ENCODE results near the gene LIPE. TPM values are rescaled to one million over a fixed set of nuclear protein-coding genes. Genes with fewer than 3 reads are reported as not detected.

Gene LIPE
- total RNA-seq, 1 donor = 3.0 TPM

DNA sequence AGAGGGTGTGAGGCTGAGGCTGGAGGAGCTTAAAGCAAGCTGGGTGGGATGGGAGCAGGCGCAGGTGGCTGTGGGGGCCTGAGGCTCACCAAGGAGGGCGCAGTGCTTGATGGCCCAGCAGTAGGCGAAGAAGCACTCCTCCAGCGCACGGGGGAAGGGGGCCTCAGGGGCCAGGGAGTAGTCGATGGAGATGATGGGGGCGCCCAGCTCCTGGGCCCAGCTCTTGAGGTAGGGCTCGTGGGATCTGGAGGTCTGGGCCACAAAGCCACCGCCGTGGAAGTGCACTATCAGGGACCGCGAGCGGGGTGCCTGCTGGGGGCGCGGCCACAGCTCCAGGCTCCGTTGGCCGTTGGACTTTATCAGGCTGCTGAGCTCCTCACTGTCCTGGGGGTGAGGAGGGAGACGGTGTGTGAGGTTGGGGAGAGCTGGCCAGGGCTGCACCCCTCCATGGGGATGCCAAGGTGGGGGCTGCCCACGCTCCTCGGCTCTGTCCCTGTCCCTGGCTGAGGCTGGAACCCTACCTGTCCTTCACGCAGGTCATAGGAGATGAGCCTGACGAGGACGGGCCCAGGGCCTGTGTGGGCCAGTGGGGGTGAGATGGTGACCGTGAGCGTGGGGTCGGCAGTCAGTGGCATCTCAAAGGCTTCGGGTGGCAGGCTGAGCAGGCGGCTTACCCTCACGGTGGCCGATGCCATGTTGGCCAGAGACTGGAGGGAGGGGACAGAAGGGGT is 19.9 kb downstream of the LIPE start:
- no peak overlapping the region for H3K4me3 ChIP-seq (ENCODE audit: low read depth, low read length)
- no peak for DNase-seq (ENCODE audit: low read depth)
- TF ChIP-seq CTCF (IDR thresholded peaks at IDR 0.05; ENCODE audit: insufficient read depth, low read depth, low read length) = no peak

- TF ChIP-seq CTCF (IDR thresholded peaks at IDR 0.05; ENCODE audit: insufficient read depth, low read depth, low read length) = no peak
- no peak overlapping the region for H3K4me3 ChIP-seq (ENCODE audit: low read depth, low read length)
- DNase-seq (ENCODE audit: low read depth) = no peak
Measured at GRCh38 chr19:42406111-42406510, 21.1 kb downstream of the LIPE start.

GRCh38 chr19:42403586-42403985 is 23.6 kb downstream of the LIPE start:
- no peak for DNase-seq (ENCODE audit: low read depth)
- H3K4me3 ChIP-seq (ENCODE audit: low read depth, low read length) = no peak overlapping the region
- no peak for TF ChIP-seq CTCF (IDR thresholded peaks at IDR 0.05; ENCODE audit: insufficient read depth, low read depth, low read length)

GRCh38 chr19:42402376-42403116 is 24.6 kb downstream of the LIPE start:
- TF ChIP-seq CTCF (IDR thresholded peaks at IDR 0.05; ENCODE audit: insufficient read depth, low read depth, low read length) = no peak
- H3K4me3 ChIP-seq (ENCODE audit: low read depth, low read length) = no peak overlapping the region
- no peak for DNase-seq (ENCODE audit: low read depth)

- H3K4me3 ChIP-seq (ENCODE audit: low read depth, low read length) = peak overlapping the region; percentile 65
- TF ChIP-seq CTCF (IDR thresholded peaks at IDR 0.05; ENCODE audit: insufficient read depth, low read depth, low read length) = peak; percentile 82
- peak; percentile 82 for DNase-seq (ENCODE audit: low read depth)
Measured at GRCh38 chr19:42401365-42402303, 25.6 kb downstream of the LIPE start.

- DNase-seq (ENCODE audit: low read depth) = no peak
- no peak overlapping the region for H3K4me3 ChIP-seq (ENCODE audit: low read depth, low read length)
- TF ChIP-seq CTCF (IDR thresholded peaks at IDR 0.05; ENCODE audit: insufficient read depth, low read depth, low read length) = no peak
Measured at GRCh38 chr19:42400404-42400803, 26.8 kb downstream of the LIPE start.
